Muscle layer of duodenum (tissue), 2 donors: ENCODE data around the gene IRF1.
A peak's percentile ranks its signal among the peaks of the same experiment; 100 is the strongest.

ENCODE experiments used
- H3K27ac ChIP-seq: one replicate; pipeline ENCODE4 v1.7.0; 2013; ENCODE audit warnings: mild to moderate bottlenecking, low read length
- H3K27me3 ChIP-seq: one replicate; pipeline ENCODE4 v1.7.0; 2013; ENCODE audit warnings: low read depth, mild to moderate bottlenecking, control low read depth, low read length
- H3K36me3 ChIP-seq, 2 donors: one replicate each; pipeline ENCODE4 v1.7.0; 2013; ENCODE audit warnings: low read length in 2 of 2, control low read depth in 1 of 2, mild to moderate bottlenecking in 1 of 2; ENCODE audit not compliant: insufficient read depth in 2 of 2, control insufficient read depth in 1 of 2
- H3K4me1 ChIP-seq, 2 donors: one replicate each; pipeline ENCODE4 v1.7.0; 2013; ENCODE audit warnings: low read length in 2 of 2, mild to moderate bottlenecking in 2 of 2, control low read depth in 1 of 2, moderate library complexity in 1 of 2; ENCODE audit not compliant: insufficient read depth in 2 of 2, control insufficient read depth in 1 of 2
- H3K4me3 ChIP-seq, 2 donors: one replicate each; pipeline ENCODE4 v1.7.0; 2013; ENCODE audit warnings: low read length in 2 of 2, low read depth in 1 of 2, mild to moderate bottlenecking in 1 of 2
- H3K9me3 ChIP-seq, 2 donors: one replicate each; pipeline ENCODE4 v1.7.0; 2013; ENCODE audit warnings: low read length in 2 of 2, control low read depth in 1 of 2, mild to moderate bottlenecking in 1 of 2; ENCODE audit not compliant: control insufficient read depth in 1 of 2
- donor health status: healthy.

The IRF1 gene

GRCh38 chr5:132470596-132470995 is 20.0 kb downstream of the IRF1 start:
- Histone ChIP-seq H3K36me3 (peaks cover 4 to 6% of the 10 kb centered on the region in 2 donors), H3K4me1 (peaks cover 17 to 34% of the 10 kb centered on the region in 2 donors), H3K27me3 (no peaks in the 10 kb centered on the region), H3K9me3 (no peaks in the 10 kb centered on the region), H3K27ac (no peak overlapping the region), H3K4me3 (no peak overlapping the region)

- Histone ChIP-seq H3K27ac (no peak overlapping the region), H3K9me3 (no peaks in the 10 kb centered on the region), H3K27me3 (no peaks in the 10 kb centered on the region), H3K4me1 (peaks cover 17 to 34% of the 10 kb centered on the region in 2 donors), H3K36me3 (peaks cover 4 to 6% of the 10 kb centered on the region in 2 donors), H3K4me3 (no peak overlapping the region)
Observed at GRCh38 chr5:132470010-132470392, 20.6 kb downstream of the IRF1 start.

- Histone ChIP-seq H3K36me3 (peaks cover 4 to 6% of the 10 kb centered on the region in 2 donors), H3K4me3 (no peak overlapping the region), H3K9me3 (no peaks in the 10 kb centered on the region), H3K4me1 (peaks cover 22 to 34% of the 10 kb centered on the region in 2 donors), H3K27ac (no peak overlapping the region), H3K27me3 (no peaks in the 10 kb centered on the region)
Observed at GRCh38 chr5:132469380-132470009, 21.1 kb downstream of the IRF1 start.

- Histone ChIP-seq H3K36me3 (peaks cover 4 to 6% of the 10 kb centered on the region in 2 donors), H3K4me1 (peaks cover 28 to 41% of the 10 kb centered on the region in 2 donors), H3K27ac (no peak overlapping the region)
Observed at GRCh38 chr5:132468656-132469379, 21.8 kb downstream of the IRF1 start.

GRCh38 chr5:132467287-132467984 is 23.1 kb downstream of the IRF1 start:
- H3K27ac ChIP-seq = peak overlapping the region; percentile 16
- peaks cover 4 to 6% of the 10 kb centered on the region in 2 donors for H3K36me3 ChIP-seq
- peaks cover 41 to 51% of the 10 kb centered on the region in 2 donors for H3K4me1 ChIP-seq
- H3K27me3 ChIP-seq = no peaks in the 10 kb centered on the region
- no peaks in the 10 kb centered on the region for H3K9me3 ChIP-seq
- H3K4me3 ChIP-seq = no peak overlapping the region

More at GRCh38 chr5:132468656-132469379, 21.8 kb downstream of the IRF1 start:
- H3K27me3 ChIP-seq = no peaks in the 10 kb centered on the region
- H3K9me3 ChIP-seq = no peaks in the 10 kb centered on the region
- H3K4me3 ChIP-seq = no peak overlapping the region

GRCh38 chr5:132466433-132467286 is 23.9 kb downstream of the IRF1 start:
- Histone ChIP-seq H3K27me3 (no peaks in the 10 kb centered on the region), H3K27ac (peak overlapping the region; percentile 16), H3K36me3 (peaks cover 4 to 6% of the 10 kb centered on the region in 2 donors), H3K4me3 (no peak overlapping the region), H3K9me3 (no peaks in the 10 kb centered on the region), H3K4me1 (peaks cover 42 to 55% of the 10 kb centered on the region in 2 donors)

- Histone ChIP-seq H3K4me3 (no peak overlapping the region), H3K27me3 (no peaks in the 10 kb centered on the region), H3K27ac (peak overlapping the region; percentile 82), H3K36me3 (peaks cover 4 to 6% of the 10 kb centered on the region in 2 donors), H3K9me3 (no peaks in the 10 kb centered on the region), H3K4me1 (peaks cover 54 to 64% of the 10 kb centered on the region in 2 donors)
Observed at GRCh38 chr5:132465059-132465707, 25.4 kb downstream of the IRF1 start.

GRCh38 chr5:132464156-132464939 is 26.2 kb downstream of the IRF1 start:
- peak overlapping the region; percentile 22 to 42 for H3K4me3 ChIP-seq

GRCh38 chr5:132463811-132464155 is 26.8 kb downstream of the IRF1 start:
- Histone ChIP-seq H3K27me3 (no peaks in the 10 kb centered on the region), H3K27ac (peak overlapping the region; percentile 82), H3K4me1 (peaks cover 64 to 75% of the 10 kb centered on the region in 2 donors), H3K9me3 (no peaks in the 10 kb centered on the region), H3K4me3 (peak overlapping the region; percentile 22 to 42), H3K36me3 (peaks cover 4 to 6% of the 10 kb centered on the region in 2 donors)

More at GRCh38 chr5:132464156-132464939, 26.2 kb downstream of the IRF1 start:
- H3K36me3 ChIP-seq = peaks cover 4 to 6% of the 10 kb centered on the region in 2 donors
- H3K9me3 ChIP-seq = no peaks in the 10 kb centered on the region
- peaks cover 59 to 72% of the 10 kb centered on the region in 2 donors for H3K4me1 ChIP-seq
- H3K27ac ChIP-seq = peak overlapping the region; percentile 82
- H3K27me3 ChIP-seq = no peaks in the 10 kb centered on the region
